CD4-positive, alpha-beta T cell (primary cell): Measurements from ENCODE around the gene MED14. TPM values are rescaled to one million over a fixed set of nuclear protein-coding genes. Genes with fewer than 3 reads are reported as not detected.

Source experiments
- ATAC-seq: fragments of 200-7000 bp; cut with Tn5 transposase; one replicate; pipeline ENCODE4 v1.10.0; 2022; ENCODE audit warnings: mild to moderate bottlenecking; ENCODE audit not compliant: poor library complexity
- CTCF ChIA-PET: fragments of 350-600 bp; sonication (Branson Sonifier 250); formaldehyde crosslinking; loops from one replicate; lab custom pipeline; 2021; ENCODE audit warnings: antibody characterized with exemption, inconsistent platforms; lab: Charles Lee
- POLR2A ChIA-PET: fragments of 350-600 bp; sonication (Branson Sonifier 250); formaldehyde crosslinking; loops from one replicate; lab custom pipeline; 2021; ENCODE audit warnings: antibody characterized with exemption, inconsistent platforms; lab: Charles Lee
- DNase-seq, 14 experiments: peaks; one replicate each; pipeline ENCODE4 v3.0.0-alpha.2; 2013 to 2020; ENCODE audit warnings: mixed read lengths in 2 of 14
- H3K27ac ChIP-seq, 2 donors: one replicate each; pipeline versions ENCODE4 v1.5.1 to v1.7.0; 2013; ENCODE audit warnings: low read length in 2 of 2, low read depth in 1 of 2, mild to moderate bottlenecking in 1 of 2
- H3K27me3 ChIP-seq, 2 experiments: 1 replicate in 1 of 2; 2 replicates in 1 of 2; pipeline versions ENCODE4 v1.6.1 to v1.7.0; 2013; ENCODE audit warnings: low read length in 2 of 2, control low read depth in 1 of 2, mild to moderate bottlenecking in 1 of 2, moderate library complexity in 1 of 2; ENCODE audit not compliant: insufficient read depth in 2 of 2, control insufficient read depth in 1 of 2
- H3K36me3 ChIP-seq: one replicate; pipeline ENCODE4 v1.6.1; 2013; ENCODE audit warnings: low read length, control low read depth; ENCODE audit not compliant: insufficient read depth
- H3K4me1 ChIP-seq: one replicate; pipeline ENCODE4 v1.6.1; 2013; ENCODE audit warnings: low read length, control low read depth; ENCODE audit not compliant: insufficient read depth
- H3K4me3 ChIP-seq: one replicate; pipeline ENCODE4 v1.5.1; 2013; ENCODE audit warnings: mild to moderate bottlenecking, low read length, moderate library complexity
- H3K9me3 ChIP-seq, 2 experiments: 1 replicate in 1 of 2; 2 replicates in 1 of 2; pipeline versions ENCODE4 v1.6.1 to v1.7.0; 2013; ENCODE audit warnings: low read length in 2 of 2, mild to moderate bottlenecking in 2 of 2, control low read depth in 1 of 2, moderate library complexity in 1 of 2; ENCODE audit not compliant: control insufficient read depth in 1 of 2, insufficient read depth in 1 of 2
- H3K27ac Mint-ChIP-seq: one replicate; pipeline ENCODE4 v1.8.0; 2020; ENCODE audit warnings: mixed read lengths
- H3K27me3 Mint-ChIP-seq: one replicate; pipeline ENCODE4 v1.8.0; 2021; ENCODE audit warnings: mixed read lengths
- H3K36me3 Mint-ChIP-seq: one replicate; pipeline ENCODE4 v1.8.0; 2021; ENCODE audit warnings: low read depth, mixed read lengths
- H3K4me1 Mint-ChIP-seq: one replicate; pipeline ENCODE4 v1.8.0; 2021; ENCODE audit warnings: low read depth, mixed read lengths
- H3K4me3 Mint-ChIP-seq: one replicate; pipeline ENCODE4 v1.8.0; 2020; ENCODE audit warnings: mild to moderate bottlenecking, mixed read lengths
- H3K9me3 Mint-ChIP-seq: one replicate; pipeline ENCODE4 v1.8.0; 2020; ENCODE audit warnings: mixed read lengths
- CTCF ChIP-seq: fragments of 200-600 bp; IDR thresholded peaks from one replicate; pipeline ENCODE4 v1.8.0; 2022; ENCODE audit warnings: antibody characterized with exemption, mild to moderate bottlenecking
- intact Hi-C, 2 experiments: fragments of 100-400 bp; cut with DNase I in 1 of 2; cut with micrococcal nuclease in 1 of 2; formaldehyde crosslinking; loops; one replicate each; pipeline versions ENCODE4 v1.15.1 to v1.9.0; 2023 to 2025; cut with DNase I, micrococcal nuclease
- total RNA-seq, 174 experiments: library from RNA in 2 of 174; stranded (reverse) in 2 of 174; gene quantifications; one replicate each; pipeline ENCODE4 v1.2.3 and lab custom pipeline; 2021 to 2026

The MED14 gene
- total RNA-seq, 2 experiments from 2014 or later, result 59.9 to 67.7 TPM

DNA sequence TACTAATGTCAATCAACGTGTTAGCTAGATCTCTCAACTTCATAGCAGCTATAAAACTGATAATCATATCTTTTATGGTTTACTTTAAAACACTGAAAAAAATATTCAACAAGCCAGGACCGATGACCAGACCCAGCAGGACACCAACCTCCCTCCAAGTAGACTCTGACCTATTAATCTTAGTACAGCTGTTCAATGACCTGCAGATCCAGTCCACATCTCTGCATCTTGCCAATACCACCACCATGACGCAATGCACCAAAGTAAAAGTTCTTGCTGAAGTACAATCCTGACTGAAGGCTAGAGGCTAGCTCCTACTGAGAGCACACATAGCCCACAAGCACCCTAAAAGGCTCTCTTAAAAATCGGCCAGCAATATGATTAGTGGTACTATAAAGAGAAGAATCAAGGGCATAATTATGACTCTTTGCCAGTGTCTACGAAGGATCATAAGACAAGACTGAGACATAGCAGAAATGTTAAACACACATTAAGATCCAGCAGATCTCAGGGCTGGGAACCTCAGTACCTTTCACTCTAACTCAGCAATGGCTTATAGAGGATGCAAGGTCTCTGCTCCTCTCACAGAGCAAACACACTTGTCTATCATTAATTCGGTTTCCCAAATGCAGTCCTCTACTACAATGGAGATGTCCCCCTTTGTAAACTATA is 7.6 kb downstream of the MED14 start:
- peaks cover 66% of the 10 kb centered on the region for H3K36me3 Mint-ChIP-seq

GRCh38 chrX:40727093-40727492 is 8.2 kb downstream of the MED14 start:
- H3K27me3 Mint-ChIP-seq, result no peaks in the 10 kb centered on the region
- CTCF ChIA-PET, result interaction anchor here (1.1 kb wide), 1 partner anchor 73 kb away, joined by 3 read pairs; no protein-coding TSS in a partner anchor
- peaks cover 13% of the 10 kb centered on the region for H3K4me1 ChIP-seq
- no peaks in the 10 kb centered on the region for H3K36me3 ChIP-seq
- no peak for TF ChIP-seq CTCF
- H3K27ac ChIP-seq, result no peak overlapping the region
- H3K27me3 ChIP-seq, result no peaks in the 10 kb centered on the region
- no peak for ATAC-seq
- peaks cover 72% of the 10 kb centered on the region for H3K36me3 Mint-ChIP-seq
- intact Hi-C loops, result no loop called here
- H3K9me3 Mint-ChIP-seq, result no peaks in the 10 kb centered on the region
- no peak overlapping the region for H3K27ac Mint-ChIP-seq
- H3K4me3 ChIP-seq, result no peak overlapping the region
- POLR2A ChIA-PET, result interaction anchor here (1.3 kb wide), 1 partner anchor 8 kb away, joined by 5 read pairs; the partner anchor contains the start of gene MED14
- H3K9me3 ChIP-seq, result no peaks in the 10 kb centered on the region
- no peak overlapping the region for H3K4me3 Mint-ChIP-seq
- DNase-seq, result no peak
- peaks cover 85% of the 10 kb centered on the region for H3K4me1 Mint-ChIP-seq

More for the DNA sequence above, 7.6 kb downstream of the MED14 start:
- ChIA-PET CTCF (no interaction called here), POLR2A (no interaction called here)
- no peaks in the 10 kb centered on the region for H3K27me3 Mint-ChIP-seq
- intact Hi-C loops, result no loop called here
- no peaks in the 10 kb centered on the region for H3K36me3 ChIP-seq
- no peak overlapping the region for H3K4me3 Mint-ChIP-seq
- peak overlapping the region; percentile 12 for H3K27ac Mint-ChIP-seq
- no peak for DNase-seq
- H3K9me3 Mint-ChIP-seq, result no peaks in the 10 kb centered on the region
- TF ChIP-seq CTCF, result no peak
- H3K4me1 Mint-ChIP-seq, result peaks cover 83% of the 10 kb centered on the region
- no peaks in the 10 kb centered on the region for H3K27me3 ChIP-seq
- H3K4me1 ChIP-seq, result peaks cover 14% of the 10 kb centered on the region
- H3K4me3 ChIP-seq, result no peak overlapping the region
- ATAC-seq, result no peak
- no peaks in the 10 kb centered on the region for H3K9me3 ChIP-seq
- H3K27ac ChIP-seq, result no peak overlapping the region

- Mint-ChIP-seq H3K4me3 (peak overlapping the region; percentile 43), H3K9me3 (no peaks in the 10 kb centered on the region), H3K4me1 (peaks cover 83% of the 10 kb centered on the region), H3K36me3 (peaks cover 81% of the 10 kb centered on the region), H3K27me3 (no peaks in the 10 kb centered on the region), H3K27ac (peak overlapping the region; percentile 78)
- Histone ChIP-seq H3K27ac (no peak overlapping the region), H3K4me1 (peaks cover 3% of the 10 kb centered on the region), H3K36me3 (peaks cover 15% of the 10 kb centered on the region), H3K27me3 (no peaks in the 10 kb centered on the region), H3K9me3 (no peaks in the 10 kb centered on the region), H3K4me3 (no peak overlapping the region)
- ChIA-PET CTCF (no interaction called here), POLR2A (no interaction called here)
- intact Hi-C loops, result no loop called here
- TF ChIP-seq CTCF, result no peak
- DNase-seq, result peak in 1 of 14 experiments; percentile 10
- ATAC-seq, result no peak
Observed at GRCh38 chrX:40722930-40723329, 12.4 kb downstream of the MED14 start.
